Measurements from ENCODE around the gene STMN3. TPM values are rescaled to one million over a fixed set of nuclear protein-coding genes. Genes with fewer than 3 reads are reported as not detected.

STMN3 gene
- total and polyA plus RNA-seq, 2 experiments from 2014 or later: 6.6 to 9.9 TPM

- peak overlapping the region; percentile 72 for H3K27ac ChIP-seq
- no peak overlapping the region for H3K4me3 ChIP-seq
- no peak for TF ChIP-seq CTCF (IDR thresholded peaks at IDR 0.05; ENCODE audit: low read depth, low read length)
- DNase-seq (ENCODE audit: low read depth in 1 of 2, low spot score in 1 of 2): no peak
- H3K27me3 ChIP-seq: peaks cover 3% of the 10 kb centered on the region
- no peaks in the 10 kb centered on the region for H3K4me1 ChIP-seq (ENCODE audit: low read depth)
- no peaks in the 10 kb centered on the region for H3K9me3 ChIP-seq (ENCODE audit: low read depth)
- H3K36me3 ChIP-seq: no peaks in the 10 kb centered on the region
Observed at GRCh38 chr20:63657260-63657936, 4.2 kb upstream of the STMN3 start.

DNA sequence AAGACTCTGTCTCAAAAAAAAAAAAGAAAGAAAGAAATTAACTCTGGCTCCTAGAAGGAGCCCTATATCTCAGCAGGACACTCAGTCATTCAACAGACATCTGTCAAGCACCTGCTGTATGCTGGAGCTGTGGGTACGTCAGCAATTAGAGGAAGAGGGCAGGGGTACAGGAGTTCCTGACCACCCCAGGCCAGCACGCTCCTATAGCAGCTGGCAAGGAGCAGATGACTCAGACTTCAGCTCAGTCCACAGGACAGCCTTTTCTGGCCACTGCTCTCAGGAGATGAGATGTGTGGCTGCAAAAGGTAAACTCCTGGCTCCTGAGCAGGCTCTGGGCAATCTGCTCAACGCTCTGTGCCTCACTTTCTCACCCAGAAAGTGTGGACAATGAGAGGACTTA lies 3.2 kb upstream of the STMN3 start:
- Histone ChIP-seq H3K36me3 (no peaks in the 10 kb centered on the region), H3K27me3 (peaks cover 12% of the 10 kb centered on the region), H3K9me3 (ENCODE audit: low read depth) (no peaks in the 10 kb centered on the region), H3K4me3 (no peak overlapping the region), H3K27ac (no peak overlapping the region), H3K4me1 (ENCODE audit: low read depth) (no peaks in the 10 kb centered on the region)
- TF ChIP-seq CTCF (IDR thresholded peaks at IDR 0.05; ENCODE audit: low read depth, low read length): no peak
- DNase-seq (ENCODE audit: low read depth in 1 of 2, low spot score in 1 of 2): no peak

GRCh38 chr20:63655249-63655648 lies 2.0 kb upstream of the STMN3 start:
- Histone ChIP-seq H3K27me3 (peaks cover 18% of the 10 kb centered on the region), H3K4me3 (no peak overlapping the region), H3K9me3 (ENCODE audit: low read depth) (no peaks in the 10 kb centered on the region), H3K27ac (no peak overlapping the region), H3K36me3 (no peaks in the 10 kb centered on the region), H3K4me1 (ENCODE audit: low read depth) (no peaks in the 10 kb centered on the region)
- no peak for TF ChIP-seq CTCF (IDR thresholded peaks at IDR 0.05; ENCODE audit: low read depth, low read length)
- no peak for DNase-seq (ENCODE audit: low read depth in 1 of 2, low spot score in 1 of 2)

- H3K36me3 ChIP-seq: no peaks in the 10 kb centered on the region
Observed at GRCh38 chr20:63653974-63654668, 897 bp upstream of the STMN3 start.

More at GRCh38 chr20:63653974-63654668, 897 bp upstream of the STMN3 start:
- Histone ChIP-seq H3K27ac (no peak overlapping the region), H3K4me3 (peak overlapping the region; percentile 50), H3K4me1 (ENCODE audit: low read depth) (no peaks in the 10 kb centered on the region), H3K9me3 (ENCODE audit: low read depth) (no peaks in the 10 kb centered on the region), H3K27me3 (peaks cover 21% of the 10 kb centered on the region)
- DNase-seq (ENCODE audit: low read depth in 1 of 2, low spot score in 1 of 2): no peak
- TF ChIP-seq CTCF (IDR thresholded peaks at IDR 0.05; ENCODE audit: low read depth, low read length): no peak

All from cardiac muscle cell (in vitro differentiated cells and primary cell).